D341Med (cell line): ENCODE data around the gene ITGB5.
"Not testable (repeated sequence)": the region's sequence is repeated elsewhere in the genome, so short reads cannot be mapped to it uniquely, and the experiment has no call there.

Experiments
- DNase-seq: peaks from one replicate; pipeline ENCODE4 v3.0.0; 2012; ENCODE audit warnings: low spot score

ITGB5 gene

DNA sequence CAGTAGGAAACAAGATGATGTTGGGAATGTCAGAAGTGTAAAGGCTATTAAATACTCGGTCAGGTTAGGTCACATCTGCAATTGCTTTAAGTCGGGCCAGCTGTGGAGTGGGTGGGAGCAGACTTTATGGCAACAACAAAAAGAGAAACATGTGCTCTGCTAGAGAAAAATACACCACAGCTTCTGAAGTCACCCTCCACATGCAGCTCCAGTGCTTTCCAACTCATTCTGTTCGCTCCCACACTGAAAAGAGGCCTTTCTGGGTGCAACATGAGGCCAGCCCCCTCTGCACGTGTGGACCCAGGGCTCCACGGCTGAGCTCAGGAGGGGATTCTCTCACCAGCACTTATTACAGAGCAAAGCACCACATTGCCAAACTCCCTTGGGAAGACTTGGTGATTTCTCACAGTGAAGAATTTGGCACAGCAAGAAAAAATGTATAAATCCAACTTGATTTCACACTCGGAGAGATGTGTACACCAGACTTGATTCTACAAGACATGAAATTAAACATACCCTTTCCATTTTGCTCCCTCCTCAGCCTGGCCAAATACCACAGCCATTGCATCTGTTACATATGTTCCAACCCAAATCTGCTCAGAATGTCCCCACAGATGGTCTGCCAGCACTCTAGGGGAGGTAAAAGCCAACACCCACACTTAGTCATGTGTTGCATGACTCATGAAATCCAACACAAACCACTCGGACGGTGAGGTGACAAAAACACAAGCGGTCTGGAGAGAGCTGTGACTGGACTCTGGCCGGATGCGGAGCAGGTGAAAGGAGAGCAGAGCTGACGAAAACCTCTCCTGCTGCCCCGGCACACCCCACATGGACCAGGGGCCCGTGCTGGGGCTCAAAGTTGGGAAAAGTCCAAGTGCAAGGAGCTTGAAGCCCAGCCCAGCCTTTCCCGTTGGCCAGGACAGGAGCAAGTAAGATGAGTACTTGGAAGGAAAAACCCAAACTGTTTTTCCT is 74.6 kb downstream of the ITGB5 start:
- no peak for DNase-seq

DNA sequence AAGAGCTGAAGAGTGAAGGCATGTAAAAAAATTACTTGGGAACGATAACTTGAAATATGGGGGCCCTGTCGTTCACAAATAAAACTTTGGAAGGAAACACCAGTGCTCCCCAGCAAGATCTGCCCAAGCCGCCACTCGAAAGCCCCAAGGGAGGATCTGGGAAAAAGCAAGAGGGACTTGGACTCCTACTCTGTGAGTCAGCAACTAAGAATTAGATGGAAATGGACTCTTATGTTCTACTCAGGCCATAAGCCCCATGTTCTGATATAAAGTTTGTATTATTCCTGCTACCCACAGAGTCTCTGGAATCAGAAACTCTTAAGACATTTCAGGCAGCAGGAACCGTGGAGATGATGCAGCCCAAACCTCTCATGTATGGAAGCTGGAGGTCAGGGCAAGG is 75.7 kb downstream of the ITGB5 start:
- DNase-seq: no peak

DNA sequence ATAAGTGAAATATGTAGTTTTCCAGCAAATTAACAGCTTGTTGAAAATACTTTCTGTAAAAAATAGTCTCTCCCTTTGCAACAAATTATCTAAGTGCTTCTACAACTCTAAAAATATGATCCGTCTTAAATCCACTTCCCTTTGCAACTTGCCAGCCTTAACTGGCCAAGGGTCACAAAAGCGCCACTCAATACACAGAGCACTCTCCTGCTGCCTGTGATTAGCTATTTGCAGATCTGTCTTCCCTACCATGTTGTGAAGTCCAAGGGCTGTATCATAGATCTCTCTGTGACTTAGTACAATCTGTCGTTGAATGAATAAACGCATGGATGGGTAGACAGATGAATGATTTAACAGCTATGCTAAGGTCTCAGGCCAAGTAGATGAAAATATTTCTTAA is 76.2 kb downstream of the ITGB5 start:
- DNase-seq: no peak

DNA sequence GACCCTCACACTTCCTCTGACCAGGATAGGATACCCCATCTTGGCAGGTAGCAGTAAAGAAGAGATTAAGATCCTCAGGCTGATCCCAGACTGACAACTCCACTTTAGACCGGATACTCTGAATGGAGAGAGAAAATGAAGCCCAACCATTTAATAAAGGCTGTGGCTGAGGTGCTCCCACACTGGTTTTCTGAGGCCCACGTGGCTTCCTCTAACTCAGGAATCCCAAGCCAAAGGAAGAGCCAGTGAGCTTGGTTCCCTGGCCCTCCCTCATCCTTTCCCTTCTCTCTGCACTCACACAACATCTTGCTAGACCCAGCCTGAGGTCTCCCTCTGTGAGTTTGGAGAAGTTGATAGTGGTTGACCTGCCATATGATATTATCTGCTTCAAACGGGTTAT is 78.1 kb downstream of the ITGB5 start:
- DNase-seq: no peak

DNA sequence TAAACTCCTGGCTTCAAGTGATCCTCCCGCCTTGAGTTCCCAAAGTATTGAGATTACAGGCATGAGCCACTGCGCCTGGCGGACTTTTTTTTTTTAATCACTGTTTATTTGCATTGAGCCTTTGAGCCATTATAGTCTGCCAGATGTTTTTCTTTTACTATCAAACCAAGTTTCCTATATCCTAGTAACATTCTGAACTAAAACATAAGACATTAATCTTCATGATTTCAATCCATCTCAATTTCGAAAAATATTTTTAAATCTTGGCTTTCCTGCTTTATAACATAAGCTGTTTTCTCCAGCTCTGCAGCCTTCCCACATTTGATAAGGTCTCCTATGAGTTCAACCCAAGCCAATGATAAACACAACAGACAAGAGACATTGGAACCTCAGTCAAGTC is 81.5 kb downstream of the ITGB5 start:
- DNase-seq: no peak

DNA sequence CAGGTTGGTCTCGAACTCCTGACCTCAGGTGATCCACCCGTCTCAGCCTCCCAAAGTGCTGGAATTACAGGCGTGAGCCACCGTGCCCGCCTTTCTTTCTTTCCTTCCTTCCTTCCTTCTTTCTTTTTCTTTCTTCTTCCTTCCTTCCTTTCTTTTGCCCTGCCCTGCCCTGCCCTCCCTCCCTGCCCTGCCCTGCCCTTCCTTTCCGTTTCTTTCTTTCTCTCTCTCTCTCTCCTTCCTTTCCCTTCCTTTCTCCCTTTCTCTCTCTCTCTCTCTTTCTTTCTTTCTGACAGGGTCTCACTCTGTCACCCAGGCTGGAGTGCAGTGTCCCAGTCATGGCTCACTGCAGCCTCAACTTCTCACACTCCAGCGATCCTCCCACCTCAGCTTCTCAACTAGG is 82.3 kb downstream of the ITGB5 start:
- no peak for DNase-seq

DNA sequence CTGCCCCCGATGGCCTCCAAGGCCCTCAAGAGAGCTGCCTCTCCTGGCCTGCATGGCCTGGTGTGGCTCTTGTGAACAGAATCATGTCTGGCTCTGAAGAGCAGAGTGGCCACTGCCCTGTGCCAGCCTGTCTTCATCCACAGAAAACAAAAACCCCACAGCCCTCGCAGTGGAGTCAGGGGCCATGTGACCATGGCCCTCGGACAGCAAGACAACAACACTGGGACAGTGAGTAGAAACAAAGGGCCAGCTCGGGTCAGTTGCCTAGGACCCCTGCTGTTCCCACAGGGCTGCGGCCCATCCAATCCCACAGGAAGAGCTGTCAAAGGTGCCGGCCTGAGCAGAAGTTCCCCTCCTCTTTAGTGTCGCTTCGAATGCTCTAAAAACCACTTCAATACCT is 84.5 kb downstream of the ITGB5 start:
- no peak for DNase-seq

DNA sequence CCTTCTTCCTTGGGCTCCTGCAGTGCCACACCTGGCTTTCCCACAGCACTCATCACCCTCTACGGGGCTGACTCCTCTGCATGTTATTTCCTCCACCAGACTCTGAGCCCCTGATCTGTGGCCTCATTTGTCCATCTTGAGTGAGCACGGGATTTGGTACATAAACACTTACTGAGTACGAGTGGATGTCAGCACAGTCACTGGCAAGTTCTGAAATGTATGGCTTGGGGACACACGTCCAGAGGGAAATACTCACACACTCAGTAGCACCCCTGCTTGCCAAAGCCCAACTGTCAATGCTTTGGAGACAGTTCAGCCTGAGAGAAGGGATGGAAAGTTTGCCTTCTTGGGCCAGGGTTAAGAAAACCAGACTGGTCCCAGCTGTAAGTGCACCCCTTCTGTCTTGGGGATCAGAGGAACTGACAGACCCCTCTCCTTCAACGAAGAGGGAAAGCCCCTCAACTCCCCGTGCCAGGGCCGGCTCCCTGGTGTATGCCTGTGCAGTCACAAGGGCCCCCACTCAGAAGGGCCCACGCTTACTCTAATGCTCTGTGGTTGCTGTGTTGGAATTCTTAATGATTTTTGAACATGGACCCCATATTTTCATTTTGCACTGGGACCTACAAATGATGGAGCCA is 85.0 kb downstream of the ITGB5 start:
- DNase-seq: no peak

DNA sequence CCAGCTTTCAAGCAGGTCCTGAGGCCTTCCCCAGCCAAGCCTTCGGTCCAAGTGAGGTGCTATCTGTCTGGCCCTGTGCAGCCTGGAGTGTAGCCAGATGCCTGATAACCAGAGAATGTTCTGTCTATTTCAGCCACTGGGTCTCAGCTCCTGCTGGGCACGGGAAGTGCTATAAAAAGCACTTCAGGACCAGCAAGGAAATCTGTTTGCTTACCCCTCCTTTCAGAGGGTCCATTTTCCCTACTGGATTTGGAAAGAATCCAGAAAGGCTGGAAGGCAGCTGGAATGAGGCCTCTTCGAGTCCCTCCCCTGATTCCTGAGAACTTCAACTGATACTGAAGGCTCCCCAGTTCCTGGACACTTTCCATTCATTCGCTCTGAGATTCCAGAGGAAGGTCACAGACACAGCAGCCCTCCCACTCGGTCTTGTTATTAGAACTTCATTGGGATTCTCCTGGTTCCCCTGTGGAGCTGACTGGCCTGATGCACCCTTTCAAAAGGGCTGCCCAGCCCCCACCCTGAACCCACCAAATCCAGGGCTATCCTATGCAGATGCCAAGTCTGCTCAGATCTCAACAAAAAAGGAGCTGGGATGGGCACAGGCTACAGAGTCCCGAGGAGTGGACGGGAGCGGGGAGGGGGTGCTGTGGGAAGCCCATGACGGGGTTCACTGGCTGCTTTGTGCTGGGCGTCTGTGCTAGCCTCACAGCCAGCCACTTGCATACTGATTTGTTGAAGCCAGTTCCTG is 86.5 kb downstream of the ITGB5 start:
- DNase-seq: no peak

DNA sequence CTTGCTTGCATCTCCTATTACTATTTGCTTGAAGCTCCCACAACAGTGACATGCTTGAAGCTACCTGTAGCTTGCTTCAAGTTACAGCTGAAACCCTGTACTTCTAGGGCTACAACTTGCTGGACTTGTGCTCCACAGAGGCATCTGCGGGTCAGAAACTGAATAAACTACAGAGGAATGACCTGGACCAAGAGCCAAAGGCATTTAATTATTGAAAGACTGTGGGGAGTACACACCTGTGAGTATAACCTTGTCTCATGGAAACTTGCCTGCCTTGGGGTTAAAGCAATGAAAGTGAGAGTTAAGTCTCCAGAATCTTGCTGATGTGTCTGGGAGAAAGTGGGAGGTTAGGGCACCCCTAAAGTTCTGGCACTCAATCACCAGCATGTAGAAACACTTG is 87.1 kb downstream of the ITGB5 start:
- DNase-seq: no peak

DNA sequence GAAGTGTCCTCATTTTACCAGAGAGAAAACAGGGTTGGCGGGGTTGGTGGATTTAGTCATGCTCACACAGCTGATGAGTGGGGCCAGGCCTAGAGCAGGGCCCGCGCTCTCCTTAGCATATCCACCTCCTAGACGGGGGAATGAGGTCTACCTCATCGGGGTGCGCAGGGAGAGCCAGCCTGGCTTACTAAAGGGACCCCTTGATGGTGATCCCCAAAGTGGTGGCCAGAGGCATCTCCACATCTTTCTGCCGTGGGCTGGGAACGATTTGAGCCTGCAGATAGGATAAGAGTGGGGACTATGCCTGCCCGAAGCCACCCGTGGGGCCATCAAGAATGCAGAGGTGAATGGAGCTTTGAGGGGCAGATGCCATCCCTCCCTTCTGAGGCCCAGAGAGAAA is 87.5 kb downstream of the ITGB5 start:
- DNase-seq: no peak

DNA sequence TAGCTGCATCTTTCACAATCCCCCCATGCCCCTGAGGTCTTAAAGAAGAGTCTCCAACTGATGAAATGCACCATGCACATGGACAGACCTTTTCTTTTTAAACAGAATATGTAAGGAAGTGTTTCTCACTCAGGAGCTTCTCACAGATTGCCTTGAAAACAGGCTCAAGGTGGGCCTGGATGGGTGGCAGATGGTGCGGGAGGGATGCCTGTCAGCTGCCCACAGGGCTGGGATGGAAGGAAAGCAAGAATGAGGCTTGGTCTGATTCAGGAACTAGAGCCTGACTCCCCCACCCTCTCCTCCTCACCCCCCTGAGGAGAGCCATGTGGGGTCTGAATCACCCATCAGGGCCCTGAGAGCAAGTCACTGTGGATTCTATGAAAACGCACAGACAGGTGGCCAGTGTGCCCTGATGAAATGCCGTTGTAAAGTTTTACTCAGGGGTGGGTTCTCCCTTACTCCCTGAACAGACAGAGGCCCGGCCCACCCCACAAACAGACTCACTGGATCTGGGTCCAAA is 89.7 kb downstream of the ITGB5 start:
- DNase-seq: no peak

DNA sequence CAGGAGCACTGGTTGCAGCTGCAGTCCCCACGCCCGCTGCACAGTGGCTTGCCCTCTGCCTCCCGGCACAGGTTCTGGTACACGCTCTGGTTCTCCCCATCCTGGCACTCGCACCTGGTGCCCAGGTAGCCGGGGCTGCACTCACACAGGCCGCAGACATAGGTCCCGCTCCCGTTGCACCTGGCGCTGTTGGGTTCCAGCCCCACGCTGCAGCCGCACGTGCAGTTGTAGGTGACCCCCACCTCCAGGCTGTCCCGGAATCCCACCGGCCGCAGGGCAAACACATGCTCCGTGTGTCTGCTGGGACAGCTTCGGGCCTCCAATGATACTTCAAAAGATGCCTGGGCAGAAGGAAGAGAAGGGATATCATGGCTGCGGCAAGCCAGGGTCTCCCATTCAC is 90.7 kb downstream of the ITGB5 start:
- DNase-seq: no peak

DNA sequence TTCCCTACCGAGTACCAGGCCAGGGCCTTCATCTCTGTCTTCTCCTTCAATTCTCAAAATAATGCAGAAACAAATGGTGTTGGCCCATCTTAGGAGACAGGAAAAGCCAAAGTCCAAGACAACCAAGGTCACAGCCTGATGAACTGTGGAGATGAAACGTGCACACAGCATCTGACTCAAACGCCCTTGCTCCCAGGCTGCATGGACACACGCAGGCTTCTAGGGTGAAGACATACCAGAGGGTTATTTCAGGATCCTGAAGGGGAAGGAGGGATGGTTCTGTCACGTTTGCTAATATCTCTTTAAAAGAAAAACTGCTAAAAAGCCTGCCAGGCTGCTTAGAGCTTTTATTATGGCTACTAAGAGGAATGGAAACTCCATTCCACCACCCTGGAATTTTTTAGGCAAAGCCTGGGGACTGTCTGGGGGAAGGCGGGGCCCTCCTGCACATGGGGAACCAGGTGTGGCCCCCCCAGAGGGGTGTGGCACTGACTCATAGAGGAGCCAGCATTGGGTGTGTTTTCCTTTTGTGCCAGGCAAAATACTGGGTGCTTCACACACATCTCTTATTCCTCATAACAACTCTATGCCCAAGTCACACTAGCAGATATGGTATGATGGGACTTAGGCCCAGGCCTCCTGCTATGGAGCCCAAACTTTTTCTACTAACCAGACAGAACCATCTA is 94.0 kb downstream of the ITGB5 start:
- DNase-seq: no peak

DNA sequence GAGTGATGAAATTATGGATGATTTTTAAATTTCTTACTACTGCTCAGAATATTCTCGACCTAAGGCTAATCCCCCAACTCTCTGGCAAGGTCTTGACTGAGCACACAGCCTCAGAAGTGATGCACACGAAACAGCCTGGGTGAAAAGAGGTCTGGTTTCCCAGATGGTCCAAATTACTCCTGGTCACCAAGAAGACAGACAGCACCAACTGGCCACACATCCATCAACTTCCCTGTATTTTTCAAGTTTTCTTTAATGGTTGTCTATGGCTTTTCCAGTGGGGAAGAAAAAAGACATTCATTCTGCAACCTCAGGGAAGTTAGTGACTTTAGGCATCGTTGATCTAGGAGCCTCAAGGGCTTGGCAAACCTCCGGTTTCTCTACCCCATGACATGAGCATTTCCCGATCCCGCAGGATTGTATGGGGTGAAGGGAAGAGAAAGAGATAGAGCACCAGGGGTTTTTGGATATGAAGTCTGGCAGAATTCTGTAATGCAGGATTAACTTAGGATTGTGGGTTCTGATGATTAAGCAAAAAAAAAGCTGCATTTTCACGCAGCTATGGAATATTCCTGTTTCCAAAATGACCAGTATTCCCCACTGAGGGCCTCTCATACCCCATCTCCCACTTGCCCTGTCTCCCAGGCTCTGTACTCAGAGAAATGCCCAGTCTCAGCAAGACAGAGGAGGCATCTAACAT is 94.7 kb downstream of the ITGB5 start:
- no peak for DNase-seq

DNA sequence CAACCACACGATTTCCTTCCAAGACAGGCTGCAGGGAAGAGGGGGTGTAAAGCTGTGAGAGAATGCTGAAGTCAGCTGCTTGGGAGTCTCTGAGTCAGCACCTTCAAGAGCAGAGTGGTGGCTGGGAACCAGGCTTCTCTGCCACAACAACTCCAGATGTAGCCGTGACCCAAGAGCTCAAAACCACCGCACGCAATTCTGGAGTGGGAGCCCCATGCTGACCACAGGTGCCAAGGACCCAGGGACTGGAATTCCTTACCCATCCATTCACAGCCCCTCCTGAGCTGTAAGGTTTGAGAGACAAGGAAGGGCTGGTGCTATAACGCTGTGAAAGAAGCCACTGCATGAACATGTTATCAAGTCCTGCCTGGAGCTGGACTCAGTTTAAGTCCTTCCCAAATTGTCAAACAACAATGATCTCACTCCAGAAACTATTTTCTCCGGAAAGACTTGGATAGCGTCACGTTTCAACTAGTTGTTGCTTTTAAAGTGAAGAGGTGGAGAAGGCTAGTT is 95.5 kb downstream of the ITGB5 start:
- no peak for DNase-seq

DNA sequence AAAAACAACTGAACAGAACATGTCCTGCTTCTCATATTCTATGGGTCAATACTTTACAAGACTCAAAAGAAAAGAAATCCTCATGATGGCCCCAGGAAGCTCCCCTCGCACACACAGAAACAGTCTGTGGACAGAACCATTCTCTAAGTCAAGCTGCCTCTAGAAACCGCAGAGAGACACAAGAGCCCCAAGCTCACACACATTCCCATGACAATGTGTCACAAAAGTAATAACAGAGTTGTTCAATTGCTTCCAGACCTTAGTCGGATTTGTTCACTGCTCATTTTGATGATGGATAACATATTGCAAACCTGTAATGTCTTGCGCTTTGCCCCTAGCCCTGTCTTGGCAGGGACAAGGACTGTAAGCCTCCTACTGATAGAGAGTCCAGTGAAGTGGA is 96.0 kb downstream of the ITGB5 start:
- no peak for DNase-seq

DNA sequence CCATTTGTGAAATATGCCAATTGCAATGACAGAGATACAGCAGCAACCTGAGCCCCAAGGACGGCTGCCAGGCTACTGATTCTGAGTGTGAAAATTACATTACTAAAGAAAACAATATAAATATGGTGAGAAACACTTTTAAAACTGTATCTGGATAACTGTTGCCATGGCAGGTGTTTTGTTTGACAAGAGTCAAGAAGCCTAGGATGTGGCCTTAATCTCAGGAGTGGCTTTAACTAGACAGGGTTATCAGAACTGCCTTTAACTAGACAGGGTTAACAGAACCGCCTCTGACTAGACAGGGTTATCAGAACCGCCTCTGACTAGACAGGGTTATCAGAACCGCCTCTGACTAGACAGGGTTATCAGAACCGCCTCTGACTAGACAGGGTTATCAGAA is 98.1 kb downstream of the ITGB5 start:
- not testable (repeated sequence) for DNase-seq

DNA sequence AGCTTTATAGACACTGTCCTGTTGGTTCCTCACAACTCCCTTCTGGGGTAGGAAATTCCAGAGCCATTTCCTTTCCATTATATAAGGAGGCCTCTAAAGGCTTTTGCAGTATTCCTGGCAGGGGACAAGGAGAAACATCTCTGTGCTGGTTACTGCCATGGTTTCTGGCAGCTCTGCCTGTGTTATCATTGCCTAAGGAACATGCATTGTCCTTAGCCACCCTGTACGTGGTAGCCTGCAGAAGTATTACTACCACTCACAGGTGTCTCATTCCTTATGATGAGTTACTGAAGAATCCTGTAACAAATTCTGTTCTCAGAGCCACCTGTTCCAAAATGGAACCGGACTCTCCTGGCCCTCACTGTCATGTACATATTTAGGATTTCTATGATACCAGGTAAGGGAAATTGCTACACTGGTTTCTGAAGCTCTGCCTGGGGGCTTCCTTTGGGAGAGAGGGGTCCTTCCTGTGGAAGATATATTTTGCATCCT is 98.9 kb downstream of the ITGB5 start:
- DNase-seq: no peak

DNA sequence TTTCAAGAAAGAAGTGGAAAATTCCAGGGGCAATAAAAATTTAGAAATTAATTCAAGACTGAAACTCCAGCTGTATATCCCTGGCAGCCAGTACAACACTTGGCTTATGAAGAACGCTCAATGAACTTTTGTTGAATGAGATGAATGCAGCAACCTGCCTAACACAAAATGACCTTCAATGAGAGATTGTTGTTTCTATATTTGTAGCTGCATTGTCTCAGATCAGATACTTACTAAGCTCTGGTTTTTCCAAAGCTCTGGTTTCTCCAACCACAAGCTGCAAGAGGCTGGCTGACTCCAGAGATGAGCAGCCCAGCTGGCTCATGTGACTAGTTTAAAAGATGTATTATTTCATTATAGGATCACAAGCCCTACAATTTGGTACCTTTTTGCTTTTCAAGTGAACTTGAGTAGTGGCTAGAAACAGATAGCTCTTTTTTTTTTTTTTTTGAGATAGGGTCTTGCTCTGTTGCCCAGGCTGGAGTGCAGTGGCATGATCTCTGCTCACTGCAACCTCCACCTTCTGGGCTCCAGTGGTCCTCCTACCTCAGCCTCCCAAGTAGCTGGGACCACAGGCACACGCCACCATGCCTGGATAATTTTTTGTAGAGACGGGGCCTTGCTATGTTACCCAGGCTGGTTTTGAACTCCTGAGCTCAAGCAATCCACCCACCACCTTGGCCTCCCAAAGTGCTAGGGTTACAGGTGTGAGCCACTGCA is 99.5 kb downstream of the ITGB5 start:
- no peak for DNase-seq
